A172 (cell line): ENCODE data around the gene MYL11. TPM values are rescaled to one million over a fixed set of nuclear protein-coding genes. Genes with fewer than 3 reads are reported as not detected.

ENCODE experiments used
- DNase-seq: peaks from one replicate; pipeline ENCODE4 v3.0.0-alpha.2; 2015; ENCODE audit warnings: low spot score
- total RNA-seq: library from RNA; depleted of rRNA; stranded (reverse); fragments of >200 nt; shearing (Covaris generic); gene quantifications from 2 replicates; pipeline ENCODE4 v1.2.3, GENCODE V29; 2014; rRNA removed

Gene MYL11
- total RNA-seq, 1 experiment from 2014 or later: not detected

DNA sequence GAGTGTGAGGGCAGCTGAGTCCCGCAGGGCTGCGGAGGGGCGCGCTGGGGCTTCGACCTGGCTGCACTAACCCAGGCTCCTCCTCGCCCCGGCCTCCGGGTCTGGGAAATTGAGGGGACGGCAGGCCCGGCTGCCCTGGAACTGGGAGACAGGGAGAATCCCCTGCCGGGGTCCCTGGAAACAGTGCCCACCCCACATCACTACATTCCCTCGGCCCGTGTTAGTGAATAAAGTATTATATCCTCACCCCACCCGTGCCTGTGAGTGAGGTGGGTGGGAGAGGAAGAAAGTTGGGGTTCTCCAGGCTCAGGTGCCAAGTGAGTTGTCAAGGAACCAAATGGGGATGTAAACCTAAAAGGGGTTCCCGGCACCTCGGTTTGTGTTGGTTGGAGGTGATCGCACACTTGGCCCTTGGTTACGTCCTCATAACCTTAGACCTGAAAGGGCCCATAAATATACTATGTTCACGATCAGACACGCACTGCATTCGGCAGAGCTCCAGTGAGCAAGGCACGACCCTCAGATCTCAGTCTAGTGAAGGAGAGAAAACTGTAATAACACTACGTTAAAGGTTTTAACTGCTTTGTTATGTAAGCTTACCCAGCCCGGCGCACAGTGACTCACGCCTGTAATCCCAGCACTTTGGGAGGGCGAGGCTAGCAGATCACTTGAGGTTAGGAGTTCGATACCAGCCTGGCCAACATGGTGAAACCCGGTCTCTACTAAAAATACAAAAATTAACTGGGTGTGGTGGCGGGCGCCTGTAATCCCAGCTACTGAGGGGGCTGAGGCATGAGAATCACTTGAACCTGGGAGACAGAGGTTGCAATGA lies 44.0 kb downstream of the MYL11 start:
- DNase-seq: no peak

DNA sequence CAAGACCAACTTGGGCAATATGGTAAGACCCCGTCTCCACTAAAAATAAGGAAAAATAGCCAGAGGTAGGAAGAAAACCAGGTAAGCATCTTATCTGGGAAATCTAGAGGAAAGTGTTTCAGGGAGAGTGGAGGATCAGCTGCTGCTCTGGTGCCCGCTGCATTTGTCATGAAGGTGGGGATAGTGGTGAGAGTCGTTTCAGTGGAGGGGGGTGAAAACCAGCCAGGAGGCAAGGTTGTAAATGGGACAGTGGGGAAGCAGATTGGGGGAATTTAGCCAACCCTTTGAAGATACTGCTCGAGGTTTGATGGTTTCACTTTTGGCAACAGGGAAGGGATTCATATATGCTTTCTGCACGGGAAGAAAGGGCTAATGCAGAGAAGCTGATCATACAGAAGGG lies 46.4 kb downstream of the MYL11 start:
- no peak for DNase-seq

Other genes with a start within 250 kb of the MYL11 start
- 12.0 and 16.0 TPM in 2 replicates for gene CORO1A, start 191.2 kb upstream of the MYL11 start, total RNA-seq
- gene BOLA2B, start 181.1 kb upstream of the MYL11 start, total RNA-seq: 246 and 504 TPM in 2 replicates
- gene SLX1A, start 180.9 kb upstream of the MYL11 start, total RNA-seq: 9.8 and 57.9 TPM in 2 replicates
- 5.1 and 6.6 TPM in 2 replicates for gene SULT1A3, start 175.5 kb upstream of the MYL11 start, total RNA-seq
- 0.03 and 0.50 TPM in 2 replicates for gene NPIPB13, start 126.3 kb upstream of the MYL11 start, total RNA-seq
- gene CD2BP2, start 19.5 kb upstream of the MYL11 start, total RNA-seq: 87.1 and 116 TPM in 2 replicates
- gene TBC1D10B, start 4.3 kb upstream of the MYL11 start, total RNA-seq: 47.0 and 55.6 TPM in 2 replicates
- gene SEPTIN1, start 7.8 kb downstream of the MYL11 start, total RNA-seq: not detected in 2 replicates
- gene ZNF48, start 20.6 kb downstream of the MYL11 start, total RNA-seq: 19.1 and 20.7 TPM in 2 replicates
- 19.2 and 27.4 TPM in 2 replicates for gene ZNF771, start 32.8 kb downstream of the MYL11 start, total RNA-seq
- gene DCTPP1, start 55.2 kb downstream of the MYL11 start, total RNA-seq: 74.5 and 86.1 TPM in 2 replicates
- 4.9 and 7.2 TPM in 2 replicates for gene SEPHS2, start 71.1 kb downstream of the MYL11 start, total RNA-seq
- gene ITGAL, start 97.9 kb downstream of the MYL11 start, total RNA-seq: 0.17 and 0.26 TPM in 2 replicates
- gene ZNF768, start 151.8 kb downstream of the MYL11 start, total RNA-seq: 43.7 and 61.6 TPM in 2 replicates
- 2.0 and 2.5 TPM in 2 replicates for gene ZNF747, start 160.1 kb downstream of the MYL11 start, total RNA-seq
- 7.3 and 8.1 TPM in 2 replicates for gene ZNF764, start 183.6 kb downstream of the MYL11 start, total RNA-seq
- gene ZNF688, start 196.9 kb downstream of the MYL11 start, total RNA-seq: 6.9 and 11.9 TPM in 2 replicates
- not detected in 2 replicates for gene ZNF785, start 210.9 kb downstream of the MYL11 start, total RNA-seq
- gene ZNF689, start 235.6 kb downstream of the MYL11 start, total RNA-seq: 11.7 and 16.6 TPM in 2 replicates